PC-9 (cell line): ENCODE data around the gene APBB1IP. TPM values are rescaled to one million over a fixed set of nuclear protein-coding genes. Genes with fewer than 3 reads are reported as not detected.

Experiments used
- BruUV-seq: library from RNA; stranded (reverse); fragments of 400-500 nt; replicated peaks from 2 replicates; lab custom pipeline; 2021; lab: Mats Ljungman, UMichigan
- CTCF ChIA-PET: fragments of 300-600 bp; sonication (Branson Sonifier 250); formaldehyde crosslinking; loops from one replicate; lab custom pipeline; 2022; ENCODE audit warnings: antibody characterized with exemption; lab: Charles Lee
- POLR2A ChIA-PET: fragments of 300-600 bp; sonication (Branson Sonifier 250); formaldehyde crosslinking; loops from one replicate; lab custom pipeline; 2022; ENCODE audit warnings: antibody characterized with exemption; ENCODE audit not compliant: unreplicated experiment; lab: Charles Lee
- DNase-seq, 2 experiments: peaks; one replicate each; pipeline versions ENCODE4 v3.0.0 to v3.0.0-alpha.2; 2015 to 2022; ENCODE audit warnings: mixed read lengths in 1 of 2
- H2AFZ ChIP-seq: fragments of 200-600 bp; sonication (generic); 2 replicates; pipeline ENCODE4 v1.8.1; 2017; ENCODE audit warnings: antibody characterized with exemption
- H3F3A ChIP-seq: fragments of 200-600 bp; sonication (generic); 2 replicates; pipeline ENCODE4 v1.8.1; 2017; ENCODE audit warnings: antibody characterized with exemption, mild to moderate bottlenecking, low read depth; ENCODE audit not compliant: insufficient read depth
- H3K27ac ChIP-seq: fragments of 200-600 bp; sonication (generic); 2 replicates; pipeline ENCODE4 v1.6.1; 2016; ENCODE audit warnings: mixed run types
- H3K27me3 ChIP-seq: fragments of 200-600 bp; sonication (generic); 2 replicates; pipeline ENCODE4 v1.6.1; 2016; ENCODE audit warnings: low read depth, mixed run types; ENCODE audit not compliant: insufficient read depth
- H3K36me3 ChIP-seq: fragments of 200-600 bp; sonication (generic); 2 replicates; pipeline ENCODE4 v1.6.1; 2016; ENCODE audit warnings: low read depth, mixed run types
- H3K4me1 ChIP-seq: fragments of 200-600 bp; sonication (generic); replicated peaks from 2 replicates; pipeline ENCODE4 v1.6.1; 2016; ENCODE audit warnings: mixed run types; ENCODE audit not compliant: insufficient read depth
- H3K4me2 ChIP-seq: fragments of 200-600 bp; sonication (generic); 2 replicates; pipeline ENCODE4 v1.6.1; 2017; ENCODE audit warnings: mixed run types
- H3K4me3 ChIP-seq: fragments of 200-600 bp; sonication (generic); 2 replicates; pipeline ENCODE4 v1.6.1; 2016; ENCODE audit warnings: mixed run types
- H3K79me2 ChIP-seq: fragments of 200-600 bp; sonication (generic); 2 replicates; pipeline ENCODE4 v1.6.1; 2017; ENCODE audit warnings: low read depth, mixed run types
- H3K9me2 ChIP-seq: fragments of 200-600 bp; sonication (generic); 2 replicates; pipeline ENCODE4 v1.8.1; 2017; ENCODE audit warnings: mild to moderate bottlenecking; ENCODE audit not compliant: insufficient read depth
- H3K9me3 ChIP-seq: fragments of 200-600 bp; sonication (generic); 2 replicates; pipeline ENCODE4 v1.8.1; 2016; ENCODE audit warnings: low read depth; ENCODE audit not compliant: insufficient read depth
- H4K20me1 ChIP-seq: fragments of 200-600 bp; sonication (generic); 2 replicates; pipeline ENCODE4 v1.8.1; 2017; ENCODE audit not compliant: insufficient read depth
- CTCF ChIP-seq: fragments of 200-600 bp; sonication (generic); conservative IDR thresholded peaks from 2 replicates; pipeline ENCODE4 v1.6.1; 2017; ENCODE audit warnings: mixed run types, antibody characterized with exemption, mild to moderate bottlenecking, moderate library complexity
- EZH2 ChIP-seq: fragments of 200-600 bp; sonication (generic); IDR thresholded peaks from 2 replicates; pipeline ENCODE4 v1.8.0; 2017; ENCODE audit warnings: antibody characterized with exemption, low read depth
- intact Hi-C: fragments of 100-400 bp; cut with micrococcal nuclease; formaldehyde crosslinking; loops from one replicate; pipeline ENCODE4 v1.10.0; 2022; ENCODE audit not compliant: unreplicated experiment
- total RNA-seq: library from RNA; stranded (reverse); gene quantifications from 2 replicates; pipeline ENCODE4 v1.2.3, GENCODE V29; 2021

Gene APBB1IP
- total RNA-seq, 1 experiment from 2014 or later: not detected

GRCh38 chr10:26479766-26480492 lies 41.8 kb downstream of the APBB1IP start:
- Histone ChIP-seq H3K9me2 (no peaks in the 10 kb centered on the region), H3K79me2 (no peaks in the 10 kb centered on the region), H3K4me1 (no peaks in the 10 kb centered on the region), H3K27me3 (no peaks in the 10 kb centered on the region), H3K36me3 (no peaks in the 10 kb centered on the region), H3K9me3 (no peaks in the 10 kb centered on the region), H3K27ac (no peak overlapping the region), H3K4me2 (no peak overlapping the region), H2AFZ (no peak overlapping the region), H3K4me3 (no peak overlapping the region), H3F3A (no peaks in the 10 kb centered on the region), H4K20me1 (no peaks in the 10 kb centered on the region)
- POLR2A ChIA-PET: no interaction called here
- no TSS peak for BruUV-seq
- intact Hi-C loops: no loop called here
- DNase-seq: no peak
- CTCF ChIA-PET: no interaction called here
- no peak for TF ChIP-seq CTCF
- TF ChIP-seq EZH2: no peak

- BruUV-seq: no TSS peak
- H3K9me2 ChIP-seq: no peaks in the 10 kb centered on the region
Measured at GRCh38 chr10:26481315-26481692, 43.2 kb downstream of the APBB1IP start.

GRCh38 chr10:26481914-26482550 lies 43.9 kb downstream of the APBB1IP start:
- BruUV-seq: no TSS peak

More at GRCh38 chr10:26481315-26481692, 43.2 kb downstream of the APBB1IP start:
- no peak for DNase-seq
- TF ChIP-seq CTCF (no peak), EZH2 (no peak)
- ChIA-PET POLR2A (no interaction called here), CTCF (no interaction called here)
- H3K27ac ChIP-seq: no peak overlapping the region
- H3K36me3 ChIP-seq: no peaks in the 10 kb centered on the region
- no peaks in the 10 kb centered on the region for H3K4me1 ChIP-seq
- H3K27me3 ChIP-seq: no peaks in the 10 kb centered on the region
- no peak overlapping the region for H2AFZ ChIP-seq
- no peaks in the 10 kb centered on the region for H3F3A ChIP-seq
- no peaks in the 10 kb centered on the region for H3K79me2 ChIP-seq
- no peak overlapping the region for H3K4me2 ChIP-seq
- H3K9me3 ChIP-seq: no peaks in the 10 kb centered on the region
- no peaks in the 10 kb centered on the region for H4K20me1 ChIP-seq
- intact Hi-C loops: no loop called here
- H3K4me3 ChIP-seq: no peak overlapping the region

More at GRCh38 chr10:26481914-26482550, 43.9 kb downstream of the APBB1IP start:
- no peak for TF ChIP-seq EZH2
- TF ChIP-seq CTCF: no peak
- no peak for DNase-seq
- no peaks in the 10 kb centered on the region for H4K20me1 ChIP-seq
- H3K27me3 ChIP-seq: no peaks in the 10 kb centered on the region
- no peak overlapping the region for H2AFZ ChIP-seq
- H3K9me2 ChIP-seq: no peaks in the 10 kb centered on the region
- no peaks in the 10 kb centered on the region for H3K79me2 ChIP-seq
- CTCF ChIA-PET: no interaction called here
- no peaks in the 10 kb centered on the region for H3K36me3 ChIP-seq
- H3K4me3 ChIP-seq: no peak overlapping the region
- no peaks in the 10 kb centered on the region for H3F3A ChIP-seq
- intact Hi-C loops: no loop called here
- H3K4me1 ChIP-seq: no peaks in the 10 kb centered on the region
- POLR2A ChIA-PET: no interaction called here
- no peaks in the 10 kb centered on the region for H3K9me3 ChIP-seq
- no peak overlapping the region for H3K27ac ChIP-seq
- no peak overlapping the region for H3K4me2 ChIP-seq
